Neural progenitor cell (in vitro differentiated cells): Measurements from ENCODE around the gene ZNG1A.

ENCODE experiments used
- CTCF ChIP-seq: fragments of 200-600 bp; sonication (generic); IDR thresholded peaks from 2 replicates; pipeline ENCODE4 v1.5.1; 2017; ENCODE audit warnings: antibody characterized with exemption, mild to moderate bottlenecking
- EZH2 ChIP-seq: fragments of 200-600 bp; sonication (generic); IDR thresholded peaks from 2 replicates; pipeline ENCODE4 v1.6.1; 2017; ENCODE audit warnings: antibody characterized with exemption, mild to moderate bottlenecking, moderate library complexity

GRCh38 chr9:216866-217265 is 38.0 kb upstream of the ZNG1A start:
- TF ChIP-seq CTCF (no peak), EZH2 (no peak)
